Measurements from ENCODE around the gene TCOF1. TPM values are rescaled to one million over a fixed set of nuclear protein-coding genes. Genes with fewer than 3 reads are reported as not detected.

TCOF1 gene
- total RNA-seq, 1 donor from 2014 or later, result 47.5 TPM

GRCh38 chr5:150448334-150448733 is 90.8 kb downstream of the TCOF1 start:
- H2AFZ ChIP-seq (ENCODE audit: low read depth, low read length), result no peak overlapping the region
- H3K9me3 Mint-ChIP-seq (ENCODE audit: unreplicated experiment), result peaks cover 2% of the 10 kb centered on the region
- H4K20me1 ChIP-seq (ENCODE audit: insufficient read depth, low read length), result peaks cover 58% of the 10 kb centered on the region
- peak overlapping the region; percentile 90 for H3K4me3 ChIP-seq (ENCODE audit: insufficient read depth, low read depth, low read length)
- TF ChIP-seq CTCF (IDR thresholded peaks at IDR 0.05; ENCODE audit: insufficient read depth, low read depth, low read length) (no peak), EZH2 (IDR thresholded peaks at IDR 0.05; ENCODE audit: insufficient read depth, low read length) (no peak)
- peak overlapping the region; percentile 99 for H3K4me3 Mint-ChIP-seq (ENCODE audit: unreplicated experiment)
- H3K27me3 Mint-ChIP-seq (ENCODE audit: low read depth, unreplicated experiment), result no peaks in the 10 kb centered on the region
- H3K79me2 ChIP-seq (ENCODE audit: insufficient read depth, low read length), result peaks cover 49% of the 10 kb centered on the region
- H3K27me3 ChIP-seq (ENCODE audit: insufficient read depth, low read length), result no peaks in the 10 kb centered on the region
- peak overlapping the region; percentile 100 for H3K27ac Mint-ChIP-seq (ENCODE audit: unreplicated experiment)
- H3K4me1 Mint-ChIP-seq (ENCODE audit: low read depth, unreplicated experiment), result peaks cover 32% of the 10 kb centered on the region
- H3K36me3 ChIP-seq (ENCODE audit: insufficient read depth, low read length), result peaks cover 44% of the 10 kb centered on the region
- no peak for FAIRE-seq
- H3K9ac ChIP-seq (ENCODE audit: low read length), result peak overlapping the region; percentile 98
- no peaks in the 10 kb centered on the region for H3K9me3 ChIP-seq (ENCODE audit: insufficient read depth, low read depth, low read length)
- peaks cover 35% of the 10 kb centered on the region for H3K36me3 Mint-ChIP-seq (ENCODE audit: low read depth, unreplicated experiment)
- peaks cover 24% of the 10 kb centered on the region for H3K4me1 ChIP-seq (ENCODE audit: insufficient read depth, low read length)
- peak overlapping the region; percentile 90 for H3K4me2 ChIP-seq (ENCODE audit: low read length)
- DNase-seq (ENCODE audit: low read depth), result no peak
- H3K27ac ChIP-seq (ENCODE audit: low read depth, low read length), result peak overlapping the region; percentile 99

- TF ChIP-seq EZH2 (IDR thresholded peaks at IDR 0.05; ENCODE audit: insufficient read depth, low read length), result no peak
- peak overlapping the region; percentile 92 for H2AFZ ChIP-seq (ENCODE audit: low read depth, low read length)
- H4K20me1 ChIP-seq (ENCODE audit: insufficient read depth, low read length), result peaks cover 51% of the 10 kb centered on the region
- Mint-ChIP-seq H3K36me3 (ENCODE audit: low read depth, unreplicated experiment) (peaks cover 31% of the 10 kb centered on the region), H3K4me3 (ENCODE audit: unreplicated experiment) (peak overlapping the region; percentile 99), H3K4me1 (ENCODE audit: low read depth, unreplicated experiment) (peaks cover 32% of the 10 kb centered on the region), H3K27me3 (ENCODE audit: low read depth, unreplicated experiment) (no peaks in the 10 kb centered on the region), H3K9me3 (ENCODE audit: unreplicated experiment) (peaks cover 2% of the 10 kb centered on the region), H3K27ac (ENCODE audit: unreplicated experiment) (peak overlapping the region; percentile 100)
- DNase-seq (ENCODE audit: low read depth), result no peak
- no peak for FAIRE-seq
- H3K27me3 ChIP-seq (ENCODE audit: insufficient read depth, low read length), result no peaks in the 10 kb centered on the region
- H3K36me3 ChIP-seq (ENCODE audit: insufficient read depth, low read length), result peaks cover 37% of the 10 kb centered on the region
- peaks cover 49% of the 10 kb centered on the region for H3K79me2 ChIP-seq (ENCODE audit: insufficient read depth, low read length)
- H3K4me2 ChIP-seq (ENCODE audit: low read length), result peak overlapping the region; percentile 90
- H3K4me1 ChIP-seq (ENCODE audit: insufficient read depth, low read length), result peaks cover 24% of the 10 kb centered on the region
- no peaks in the 10 kb centered on the region for H3K9me3 ChIP-seq (ENCODE audit: insufficient read depth, low read depth, low read length)
- peak overlapping the region; percentile 98 for H3K9ac ChIP-seq (ENCODE audit: low read length)
- H3K27ac ChIP-seq (ENCODE audit: low read depth, low read length), result peak overlapping the region; percentile 99
- H3K4me3 ChIP-seq (ENCODE audit: insufficient read depth, low read depth, low read length), result peak overlapping the region; percentile 90
These were observed 91.5 kb downstream of the TCOF1 start for GRCh38 chr5:150448952-150449516.

Other genes starting within 250 kb of the TCOF1 start
- gene PDGFRB, start 201.9 kb upstream of the TCOF1 start, total RNA-seq, result 78.8 and 96.6 TPM in 2 replicates
- 0.50 TPM in 1 of 2 replicates, not detected in the other for gene CDX1, start 190.9 kb upstream of the TCOF1 start, total RNA-seq
- not detected in 2 replicates for gene SLC6A7, start 167.6 kb upstream of the TCOF1 start, total RNA-seq
- 1.2 and 1.6 TPM in 2 replicates for gene CAMK2A, start 67.9 kb upstream of the TCOF1 start, total RNA-seq
- 21.4 and 23.0 TPM in 2 replicates for gene ARSI, start 54.8 kb upstream of the TCOF1 start, total RNA-seq
- 9.1 and 15.7 TPM in 2 replicates for gene CD74, start 55.2 kb downstream of the TCOF1 start, total RNA-seq
- 1,823 and 2,054 TPM in 2 replicates for gene RPS14, start 92.0 kb downstream of the TCOF1 start, total RNA-seq
- gene NDST1, start 150.4 kb downstream of the TCOF1 start, total RNA-seq, result 293 and 321 TPM in 2 replicates